Measurements from ENCODE around the gene TCEA2. TPM values are rescaled to one million over a fixed set of nuclear protein-coding genes. Genes with fewer than 3 reads are reported as not detected.

The TCEA2 gene
- 20.3 and 28.1 TPM in 2 replicates for total RNA-seq

GRCh38 chr20:64062596-64063388 lies at the start of gene TCEA2:
Gene TCEA2, plus strand, starts transcription at chr20:64063198. Its CDS starts 115 bp downstream, at chr20:64063313.

GRCh38 chr20:64035933-64036345 lies 27.1 kb upstream of the TCEA2 start, which contains the start of gene C20orf204:
Gene C20orf204, plus strand, starts transcription at chr20:64036182. Its CDS starts 142 bp downstream, at chr20:64036324.

GRCh38 chr20:64049060-64049877 lies 13.7 kb upstream of the TCEA2 start, which contains the start of gene SOX18:
Gene SOX18, minus strand, starts transcription at chr20:64049639. Its CDS starts 123 bp downstream, at chr20:64049516.

GRCh38 chr20:64079273-64080012 lies 16.4 kb downstream of the TCEA2 start, which contains the start of gene RGS19:
Gene RGS19, minus strand, starts transcription at chr20:64079518. Its CDS starts 2,632 bp downstream, at chr20:64076886.

GRCh38 chr20:64080013-64080812 lies 17.2 kb downstream of the TCEA2 start, which contains the start of gene OPRL1:
Gene OPRL1, plus strand, starts transcription at chr20:64080082. Its CDS starts 12,639 bp downstream, at chr20:64092721.

GRCh38 chr20:64083804-64084684 lies 21.0 kb downstream of the TCEA2 start, which contains the start of gene LKAAEAR1:
Gene LKAAEAR1, minus strand, starts transcription at chr20:64084398. Its CDS starts 179 bp downstream, at chr20:64084219.

GRCh38 chr20:64106981-64107735 lies 44.2 kb downstream of the TCEA2 start, which contains the start of gene NPBWR2:
Gene NPBWR2, minus strand, starts transcription at chr20:64107565. Its CDS starts 734 bp downstream, at chr20:64106831.

Other genes starting within 250 kb of the TCEA2 start
- 3.7 TPM in 2 replicates for gene ZBTB46, start 231.9 kb upstream of the TCEA2 start, total RNA-seq
- gene ABHD16B, start 201.7 kb upstream of the TCEA2 start, total RNA-seq, result not detected in 2 replicates
- gene TPD52L2, start 197.9 kb upstream of the TCEA2 start, total RNA-seq, result 83.8 and 132 TPM in 2 replicates
- gene DNAJC5, start 168.1 kb upstream of the TCEA2 start, total RNA-seq, result 40.2 and 42.1 TPM in 2 replicates
- gene UCKL1, start 106.8 kb upstream of the TCEA2 start, total RNA-seq, result 18.7 and 23.4 TPM in 2 replicates
- 6.3 and 10.7 TPM in 2 replicates for gene ZNF512B, start 93.3 kb upstream of the TCEA2 start, total RNA-seq
- 1.3 and 4.0 TPM in 2 replicates for gene SAMD10, start 83.6 kb upstream of the TCEA2 start, total RNA-seq
- gene PRPF6, start 82.1 kb upstream of the TCEA2 start, total RNA-seq, result 39.2 and 55.0 TPM in 2 replicates
- 0.13 and 2.0 TPM in 2 replicates for gene C20orf204, start 27.0 kb upstream of the TCEA2 start, total RNA-seq
- 0.13 and 2.4 TPM in 2 replicates for gene SOX18, start 13.6 kb upstream of the TCEA2 start, total RNA-seq
- 9.5 and 14.1 TPM in 2 replicates for gene RGS19, start 16.3 kb downstream of the TCEA2 start, total RNA-seq
- 1.2 and 1.4 TPM in 2 replicates for gene OPRL1, start 16.9 kb downstream of the TCEA2 start, total RNA-seq
- not detected in 2 replicates for gene LKAAEAR1, start 21.2 kb downstream of the TCEA2 start, total RNA-seq
- not detected in 2 replicates for gene NPBWR2, start 44.4 kb downstream of the TCEA2 start, total RNA-seq
- not detected in 2 replicates for gene MYT1, start 101.3 kb downstream of the TCEA2 start, total RNA-seq
- 25.6 and 63.4 TPM in 2 replicates for gene PCMTD2, start 192.6 kb downstream of the TCEA2 start, total RNA-seq